Neural cell (in vitro differentiated cells): ENCODE data around the gene MEA1. TPM values are rescaled to one million over a fixed set of nuclear protein-coding genes. Genes with fewer than 3 reads are reported as not detected.

Source experiments
- H2AFZ ChIP-seq: fragments of 200-600, 300-800 bp; sonication (generic), shearing (Covaris generic); 2 replicates; pipeline ENCODE4 v1.6.0; 2014; ENCODE audit warnings: low read depth, mild to moderate bottlenecking, antibody characterized with exemption, low read length, moderate library complexity
- H3F3A ChIP-seq: fragments of 200-600 bp; shearing (Covaris generic); 2 replicates; pipeline ENCODE4 v1.6.1; 2016; ENCODE audit warnings: mild to moderate bottlenecking, moderate library complexity, mixed read lengths, antibody characterized with exemption, low read length; ENCODE audit not compliant: insufficient read depth, poor library complexity, severe bottlenecking
- H3K27ac ChIP-seq: fragments of 200-600, 300-800 bp; sonication (generic), shearing (Covaris generic); 2 replicates; pipeline ENCODE4 v1.5.1; 2014; ENCODE audit warnings: mild to moderate bottlenecking, low read length, moderate library complexity
- H3K27me3 ChIP-seq: fragments of 300-800, 200-600 bp; sonication (generic), shearing (Covaris generic); 2 replicates; pipeline ENCODE4 v1.6.0; 2014; ENCODE audit warnings: mild to moderate bottlenecking, low read depth, low read length, moderate library complexity; ENCODE audit not compliant: insufficient read depth
- H3K36me3 ChIP-seq: fragments of 300-800, 200-600 bp; sonication (generic), shearing (Covaris generic); 2 replicates; pipeline ENCODE4 v1.5.1; 2014; ENCODE audit warnings: mild to moderate bottlenecking, antibody characterized with exemption, low read length, moderate library complexity; ENCODE audit not compliant: insufficient read depth
- H3K4me2 ChIP-seq: fragments of 300-800, 200-600 bp; sonication (generic), shearing (Covaris generic); 2 replicates; pipeline ENCODE4 v1.6.0; 2014; ENCODE audit warnings: mild to moderate bottlenecking, low read length
- H3K4me3 ChIP-seq: fragments of 300-800, 200-600 bp; sonication (generic), shearing (Covaris generic); 2 replicates; pipeline ENCODE4 v1.5.1; 2014; ENCODE audit warnings: mild to moderate bottlenecking, low read length, moderate library complexity
- H3K79me2 ChIP-seq: fragments of 200-600 bp; shearing (Covaris generic); replicated peaks from 2 replicates; pipeline ENCODE4 v1.6.0; 2014; ENCODE audit warnings: mild to moderate bottlenecking, low read length, moderate library complexity; ENCODE audit not compliant: insufficient read depth
- H3K9ac ChIP-seq: fragments of 300-800, 200-600 bp; sonication (generic), shearing (Covaris generic); 2 replicates; pipeline ENCODE4 v1.6.1; 2016; ENCODE audit warnings: mild to moderate bottlenecking, low read length, mixed read lengths
- H3K9me2 ChIP-seq: fragments of 200-600 bp; shearing (Covaris generic); 2 replicates; pipeline ENCODE4 v1.6.1; 2016; ENCODE audit warnings: mild to moderate bottlenecking, low read length, mixed read lengths; ENCODE audit not compliant: insufficient read depth
- H3K9me3 ChIP-seq: fragments of 200-600, 300-800 bp; sonication (generic), shearing (Covaris generic); 2 replicates; pipeline ENCODE4 v1.6.1; 2016; ENCODE audit warnings: mild to moderate bottlenecking, mixed run types, low read length, moderate library complexity, mixed read lengths
- H4K20me1 ChIP-seq: fragments of 200-600 bp; shearing (Covaris generic); 2 replicates; pipeline ENCODE4 v1.6.1; 2016; ENCODE audit warnings: mild to moderate bottlenecking, mixed run types; ENCODE audit not compliant: insufficient read depth
- CTCF ChIP-seq: fragments of 450-650 bp; IDR thresholded peaks from 2 replicates; pipeline ENCODE4 v1.5.1; 2014; ENCODE audit warnings: antibody characterized with exemption, mild to moderate bottlenecking, moderate library complexity; ENCODE audit not compliant: poor library complexity, severe bottlenecking
- EP300 ChIP-seq: fragments of 450-650 bp; conservative IDR thresholded peaks from 2 replicates; pipeline ENCODE4 v1.6.1; 2014; ENCODE audit warnings: antibody characterized with exemption, mild to moderate bottlenecking, moderate library complexity; ENCODE audit not compliant: poor library complexity, severe bottlenecking
- EZH2 ChIP-seq: fragments of 200-600, 300-800 bp; shearing (Covaris generic), sonication (generic); IDR thresholded peaks from 2 replicates; pipeline ENCODE4 v1.6.1; 2014; ENCODE audit warnings: antibody characterized with exemption, low read length, borderline replicate concordance, mild to moderate bottlenecking; ENCODE audit not compliant: insufficient read depth, poor library complexity, severe bottlenecking
- MXI1 ChIP-seq: fragments of 450-650 bp; conservative IDR thresholded peaks from 2 replicates; pipeline ENCODE4 v1.6.1; 2014; ENCODE audit warnings: antibody characterized with exemption, mild to moderate bottlenecking; ENCODE audit not compliant: poor library complexity, severe bottlenecking
- POLR2AphosphoS5 ChIP-seq: IDR thresholded peaks from 2 replicates; pipeline ENCODE4 v1.6.1; 2012
- RAD21 ChIP-seq: fragments of 450-650 bp; conservative IDR thresholded peaks from 2 replicates; pipeline ENCODE4 v1.6.1; 2014; ENCODE audit warnings: antibody characterized with exemption, mild to moderate bottlenecking, moderate library complexity
- REST ChIP-seq: IDR thresholded peaks from 2 replicates; pipeline ENCODE4 v1.6.1; 2012; ENCODE audit warnings: borderline replicate concordance
- SMC3 ChIP-seq: fragments of 450-650 bp; conservative IDR thresholded peaks from 2 replicates; pipeline ENCODE4 v1.6.1; 2014; ENCODE audit warnings: antibody characterized with exemption, mild to moderate bottlenecking, moderate library complexity; ENCODE audit not compliant: poor library complexity
- TAF1 ChIP-seq: IDR thresholded peaks from 2 replicates; pipeline ENCODE4 v1.6.1; 2012; ENCODE audit warnings: low read depth
- polyA plus RNA-seq: library from polyadenylated mRNA; depleted of rRNA; stranded (reverse); fragments of >200 nt; gene quantifications from 2 replicates; pipeline ENCODE4 v1.2.3, GENCODE V29; 2014

MEA1 gene
- polyA plus RNA-seq, 1 donor from 2014 or later, result 119 TPM

GRCh38 chr6:43029120-43029519 is 15.4 kb upstream of the MEA1 start:
- Histone ChIP-seq H3K4me2 (no peak overlapping the region), H2AFZ (no peak overlapping the region), H3K9ac (no peak overlapping the region), H3K27me3 (no peaks in the 10 kb centered on the region), H3K9me3 (no peaks in the 10 kb centered on the region), H3K79me2 (no peaks in the 10 kb centered on the region), H3K4me3 (no peak overlapping the region), H4K20me1 (no peaks in the 10 kb centered on the region), H3F3A (no peaks in the 10 kb centered on the region), H3K36me3 (no peaks in the 10 kb centered on the region), H3K27ac (no peak overlapping the region), H3K9me2 (no peaks in the 10 kb centered on the region)
- TF ChIP-seq CTCF (no peak), POLR2AphosphoS5 (no peak), RAD21 (no peak), EZH2 (no peak), EP300 (no peak), MXI1 (no peak), TAF1 (no peak), SMC3 (no peak), REST (no peak)

GRCh38 chr6:43026365-43026764 is 12.6 kb upstream of the MEA1 start:
- TF ChIP-seq SMC3 (no peak), REST (no peak), EZH2 (no peak), RAD21 (no peak), TAF1 (no peak), MXI1 (no peak), POLR2AphosphoS5 (no peak), EP300 (no peak), CTCF (no peak)
- Histone ChIP-seq H3K4me2 (no peak overlapping the region), H4K20me1 (no peaks in the 10 kb centered on the region), H3K36me3 (no peaks in the 10 kb centered on the region), H3K27ac (no peak overlapping the region), H3F3A (no peaks in the 10 kb centered on the region), H2AFZ (no peak overlapping the region), H3K79me2 (peaks cover 9% of the 10 kb centered on the region), H3K9ac (no peak overlapping the region), H3K4me3 (no peak overlapping the region), H3K9me2 (no peaks in the 10 kb centered on the region), H3K27me3 (no peaks in the 10 kb centered on the region), H3K9me3 (no peaks in the 10 kb centered on the region)
